Nephron (organoid): Measurements from ENCODE around the gene HORMAD2.

Experiments used
- H3K27ac Mint-ChIP-seq, 3 experiments: 2 replicates each; pipeline ENCODE4 v1.8.0; 2020; ENCODE audit warnings: mixed read lengths in 3 of 3, mild to moderate bottlenecking in 2 of 3, moderate library complexity in 1 of 3
- H3K27me3 Mint-ChIP-seq: 2 replicates; pipeline ENCODE4 v1.8.0; 2021; ENCODE audit warnings: low read depth, mild to moderate bottlenecking, moderate library complexity, mixed read lengths
- H3K36me3 Mint-ChIP-seq: 2 replicates; pipeline ENCODE4 v1.8.0; 2020; ENCODE audit warnings: low read depth, mixed read lengths
- H3K4me1 Mint-ChIP-seq: 2 replicates; pipeline ENCODE4 v1.8.0; 2020; ENCODE audit warnings: mixed read lengths
- H3K4me3 Mint-ChIP-seq, 3 experiments: 2 replicates each; pipeline ENCODE4 v1.8.0; 2020; ENCODE audit warnings: mild to moderate bottlenecking in 3 of 3, mixed read lengths in 3 of 3, moderate library complexity in 2 of 3
- H3K9me3 Mint-ChIP-seq: 2 replicates; pipeline ENCODE4 v1.8.0; 2020; ENCODE audit warnings: mixed read lengths
- TF ChIP-seq, protein P1 (sequence below), 3 experiments: fragments of 200-600 bp; sonication (generic); IDR thresholded peaks; one replicate each; pipeline ENCODE4 v1.5.0; 2021; ENCODE audit warnings: antibody characterized with exemption in 3 of 3; ENCODE audit not compliant: unreplicated experiment in 3 of 3

HORMAD2 gene

GRCh38 chr22:30209642-30210041 lies 129.4 kb downstream of the HORMAD2 start:
- Mint-ChIP-seq H3K36me3 (no peaks in the 10 kb centered on the region), H3K27me3 (peaks cover 18% of the 10 kb centered on the region), H3K4me1 (peaks cover 55% of the 10 kb centered on the region), H3K4me3 (no peak overlapping the region), H3K9me3 (no peaks in the 10 kb centered on the region), H3K27ac (peak overlapping the region in 2 of 3 experiments; percentile 95 to 100)
- TF ChIP-seq, protein P1, sequence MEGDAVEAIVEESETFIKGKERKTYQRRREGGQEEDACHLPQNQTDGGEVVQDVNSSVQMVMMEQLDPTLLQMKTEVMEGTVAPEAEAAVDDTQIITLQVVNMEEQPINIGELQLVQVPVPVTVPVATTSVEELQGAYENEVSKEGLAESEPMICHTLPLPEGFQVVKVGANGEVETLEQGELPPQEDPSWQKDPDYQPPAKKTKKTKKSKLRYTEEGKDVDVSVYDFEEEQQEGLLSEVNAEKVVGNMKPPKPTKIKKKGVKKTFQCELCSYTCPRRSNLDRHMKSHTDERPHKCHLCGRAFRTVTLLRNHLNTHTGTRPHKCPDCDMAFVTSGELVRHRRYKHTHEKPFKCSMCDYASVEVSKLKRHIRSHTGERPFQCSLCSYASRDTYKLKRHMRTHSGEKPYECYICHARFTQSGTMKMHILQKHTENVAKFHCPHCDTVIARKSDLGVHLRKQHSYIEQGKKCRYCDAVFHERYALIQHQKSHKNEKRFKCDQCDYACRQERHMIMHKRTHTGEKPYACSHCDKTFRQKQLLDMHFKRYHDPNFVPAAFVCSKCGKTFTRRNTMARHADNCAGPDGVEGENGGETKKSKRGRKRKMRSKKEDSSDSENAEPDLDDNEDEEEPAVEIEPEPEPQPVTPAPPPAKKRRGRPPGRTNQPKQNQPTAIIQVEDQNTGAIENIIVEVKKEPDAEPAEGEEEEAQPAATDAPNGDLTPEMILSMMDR (IDR thresholded peaks at IDR 0.05; ENCODE audit: unreplicated experiment in 3 of 3): no peak

DNA sequence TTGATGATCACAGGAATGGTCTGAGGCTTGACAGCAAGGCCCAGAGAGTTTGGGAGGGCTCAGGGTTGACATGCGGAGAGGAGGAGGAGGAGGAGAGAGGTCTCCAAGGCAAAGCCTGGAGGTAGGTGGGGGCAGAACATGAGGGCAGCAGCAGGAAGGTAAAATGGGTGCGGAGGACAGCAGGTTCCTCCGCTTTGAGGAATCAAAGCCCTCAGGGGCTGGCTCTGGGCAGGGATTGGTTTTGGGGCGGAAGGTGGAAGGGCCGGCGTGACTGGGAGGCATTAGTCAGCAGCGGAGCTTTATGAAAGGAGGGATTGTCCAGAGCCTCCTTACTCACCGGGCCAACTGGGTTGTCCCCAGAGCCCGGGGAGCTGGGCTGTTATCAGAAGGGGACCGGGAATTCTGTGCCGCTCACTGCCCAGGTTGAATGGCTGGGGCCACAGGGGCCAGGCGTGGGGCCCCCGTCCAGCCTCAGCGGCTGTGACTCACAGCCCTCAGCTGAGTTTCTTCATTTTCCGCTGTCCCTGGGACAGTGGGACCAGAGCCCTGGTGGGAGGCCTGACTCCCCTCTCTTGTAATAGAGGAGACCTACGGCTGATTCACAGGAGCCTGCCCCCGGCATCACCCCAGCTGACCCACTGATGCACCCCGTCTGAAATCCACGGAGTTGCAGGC lies 130.1 kb downstream of the HORMAD2 start:
- peaks cover 20% of the 10 kb centered on the region for H3K27me3 Mint-ChIP-seq
- H3K36me3 Mint-ChIP-seq: no peaks in the 10 kb centered on the region
- TF ChIP-seq, protein P1 (IDR thresholded peaks at IDR 0.05; ENCODE audit: unreplicated experiment in 3 of 3): no peak
- H3K4me1 Mint-ChIP-seq: peaks cover 51% of the 10 kb centered on the region
- H3K4me3 Mint-ChIP-seq: no peak overlapping the region
- no peaks in the 10 kb centered on the region for H3K9me3 Mint-ChIP-seq
- H3K27ac Mint-ChIP-seq: peak overlapping the region in 2 of 3 experiments; percentile 14 to 60

DNA sequence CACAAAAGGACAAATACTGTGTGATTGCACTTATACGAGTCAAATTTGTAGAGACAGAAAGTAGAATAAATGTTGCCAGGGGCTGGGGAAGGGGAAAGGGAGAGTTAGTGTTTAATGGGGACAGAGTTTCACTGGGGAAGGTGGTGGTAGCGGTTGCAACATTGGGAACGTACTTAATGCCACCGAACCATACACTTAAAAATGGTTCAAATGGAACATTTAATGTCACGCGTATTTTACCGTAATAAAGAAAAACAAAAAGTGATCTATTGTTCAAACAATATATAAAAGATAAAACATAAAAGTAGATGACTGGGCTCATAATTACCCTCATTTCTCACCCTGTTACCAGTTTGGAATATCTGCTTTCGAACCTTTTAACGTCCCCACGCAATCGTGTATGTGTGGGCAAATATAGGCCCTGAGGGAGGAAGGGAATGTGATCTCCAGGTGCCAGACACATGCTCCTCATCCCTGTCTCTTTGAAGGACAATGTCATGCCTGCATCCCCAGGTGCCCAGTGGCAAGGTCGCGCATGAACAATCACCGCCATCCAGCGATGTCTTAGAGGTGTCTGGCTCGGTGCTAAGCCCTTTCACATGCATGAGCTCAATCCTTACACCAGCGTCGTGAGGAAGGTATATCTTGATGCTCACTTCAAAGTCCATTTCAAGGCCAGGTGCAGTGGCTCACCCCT lies 131.0 kb downstream of the HORMAD2 start:
- peaks cover 44% of the 10 kb centered on the region for H3K4me1 Mint-ChIP-seq
- peaks cover 24% of the 10 kb centered on the region for H3K27me3 Mint-ChIP-seq
- H3K36me3 Mint-ChIP-seq: no peaks in the 10 kb centered on the region
- TF ChIP-seq, protein P1 (IDR thresholded peaks at IDR 0.05; ENCODE audit: unreplicated experiment in 3 of 3): no peak
- H3K4me3 Mint-ChIP-seq: no peak overlapping the region
- no peaks in the 10 kb centered on the region for H3K9me3 Mint-ChIP-seq
- peak overlapping the region in 2 of 3 experiments; percentile 14 to 52 for H3K27ac Mint-ChIP-seq

- Mint-ChIP-seq H3K9me3 (no peaks in the 10 kb centered on the region), H3K27me3 (peaks cover 17% of the 10 kb centered on the region), H3K36me3 (no peaks in the 10 kb centered on the region), H3K4me3 (no peak overlapping the region), H3K27ac (peak overlapping the region in 1 of 3 experiments; percentile 33), H3K4me1 (peaks cover 34% of the 10 kb centered on the region)
- TF ChIP-seq, protein P1 (IDR thresholded peaks at IDR 0.05; ENCODE audit: unreplicated experiment in 3 of 3): no peak
Measured at GRCh38 chr22:30212363-30212995, 132.2 kb downstream of the HORMAD2 start.

GRCh38 chr22:30212996-30213441 lies 132.8 kb downstream of the HORMAD2 start:
- Mint-ChIP-seq H3K36me3 (no peaks in the 10 kb centered on the region), H3K9me3 (no peaks in the 10 kb centered on the region)

More at GRCh38 chr22:30212996-30213441, 132.8 kb downstream of the HORMAD2 start:
- Mint-ChIP-seq H3K4me1 (peaks cover 35% of the 10 kb centered on the region), H3K27me3 (peaks cover 17% of the 10 kb centered on the region), H3K4me3 (no peak overlapping the region), H3K27ac (peak overlapping the region in 1 of 3 experiments; percentile 33)
- TF ChIP-seq, protein P1 (IDR thresholded peaks at IDR 0.05; ENCODE audit: unreplicated experiment in 3 of 3): no peak
